ENCODE results near the gene RAB8A. TPM values are rescaled to one million over a fixed set of nuclear protein-coding genes. Genes with fewer than 3 reads are reported as not detected.

The RAB8A gene
- total and polyA plus RNA-seq, 4 donors: 38.0 to 52.0 (median 44.3) TPM

- peaks cover 6 to 61% (median 40%) of the 10 kb centered on the region in 4 donors for H3K4me1 ChIP-seq (ENCODE audit: control insufficient read depth in 4 of 4, insufficient read depth in 4 of 4, low read length in 3 of 4)
- no peaks in the 10 kb centered on the region for H3K9me3 ChIP-seq (ENCODE audit: control insufficient read depth in 4 of 4, low read length in 3 of 4)
- peaks cover 0 to 6% (median 5%) of the 10 kb centered on the region in 4 donors for H3K36me3 ChIP-seq (ENCODE audit: control insufficient read depth in 4 of 4, insufficient read depth in 3 of 4, low read depth in 1 of 4, low read length in 3 of 4)
- TF ChIP-seq RXRA (IDR thresholded peaks at IDR 0.05) (no peak), GABPA (IDR thresholded peaks at IDR 0.05 in 1 of 2, conservative IDR thresholded peaks at IDR 0.05 in 1 of 2) (no peak), NR2F2 (IDR thresholded peaks at IDR 0.05) (no peak), TAF1 (conservative IDR thresholded peaks at IDR 0.05) (no peak), HNF4G (IDR thresholded peaks at IDR 0.05) (no peak), HNF4A (conservative IDR thresholded peaks at IDR 0.05) (no peak), RAD21 (IDR thresholded peaks at IDR 0.05) (no peak), REST (IDR thresholded peaks at IDR 0.05) (no peak), MAX (IDR thresholded peaks at IDR 0.05) (no peak), FOXA2 (IDR thresholded peaks at IDR 0.05) (no peak)
- TF ChIP-seq, protein P1, sequence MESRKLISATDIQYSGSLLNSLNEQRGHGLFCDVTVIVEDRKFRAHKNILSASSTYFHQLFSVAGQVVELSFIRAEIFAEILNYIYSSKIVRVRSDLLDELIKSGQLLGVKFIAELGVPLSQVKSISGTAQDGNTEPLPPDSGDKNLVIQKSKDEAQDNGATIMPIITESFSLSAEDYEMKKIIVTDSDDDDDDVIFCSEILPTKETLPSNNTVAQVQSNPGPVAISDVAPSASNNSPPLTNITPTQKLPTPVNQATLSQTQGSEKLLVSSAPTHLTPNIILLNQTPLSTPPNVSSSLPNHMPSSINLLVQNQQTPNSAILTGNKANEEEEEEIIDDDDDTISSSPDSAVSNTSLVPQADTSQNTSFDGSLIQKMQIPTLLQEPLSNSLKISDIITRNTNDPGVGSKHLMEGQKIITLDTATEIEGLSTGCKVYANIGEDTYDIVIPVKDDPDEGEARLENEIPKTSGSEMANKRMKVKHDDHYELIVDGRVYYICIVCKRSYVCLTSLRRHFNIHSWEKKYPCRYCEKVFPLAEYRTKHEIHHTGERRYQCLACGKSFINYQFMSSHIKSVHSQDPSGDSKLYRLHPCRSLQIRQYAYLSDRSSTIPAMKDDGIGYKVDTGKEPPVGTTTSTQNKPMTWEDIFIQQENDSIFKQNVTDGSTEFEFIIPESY (IDR thresholded peaks at IDR 0.05): no peak
- TF ChIP-seq, protein P2, sequence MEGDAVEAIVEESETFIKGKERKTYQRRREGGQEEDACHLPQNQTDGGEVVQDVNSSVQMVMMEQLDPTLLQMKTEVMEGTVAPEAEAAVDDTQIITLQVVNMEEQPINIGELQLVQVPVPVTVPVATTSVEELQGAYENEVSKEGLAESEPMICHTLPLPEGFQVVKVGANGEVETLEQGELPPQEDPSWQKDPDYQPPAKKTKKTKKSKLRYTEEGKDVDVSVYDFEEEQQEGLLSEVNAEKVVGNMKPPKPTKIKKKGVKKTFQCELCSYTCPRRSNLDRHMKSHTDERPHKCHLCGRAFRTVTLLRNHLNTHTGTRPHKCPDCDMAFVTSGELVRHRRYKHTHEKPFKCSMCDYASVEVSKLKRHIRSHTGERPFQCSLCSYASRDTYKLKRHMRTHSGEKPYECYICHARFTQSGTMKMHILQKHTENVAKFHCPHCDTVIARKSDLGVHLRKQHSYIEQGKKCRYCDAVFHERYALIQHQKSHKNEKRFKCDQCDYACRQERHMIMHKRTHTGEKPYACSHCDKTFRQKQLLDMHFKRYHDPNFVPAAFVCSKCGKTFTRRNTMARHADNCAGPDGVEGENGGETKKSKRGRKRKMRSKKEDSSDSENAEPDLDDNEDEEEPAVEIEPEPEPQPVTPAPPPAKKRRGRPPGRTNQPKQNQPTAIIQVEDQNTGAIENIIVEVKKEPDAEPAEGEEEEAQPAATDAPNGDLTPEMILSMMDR (IDR thresholded peaks at IDR 0.05; ENCODE audit: low read depth, low read length, missing input control): no peak
- TF ChIP-seq, protein P3, sequence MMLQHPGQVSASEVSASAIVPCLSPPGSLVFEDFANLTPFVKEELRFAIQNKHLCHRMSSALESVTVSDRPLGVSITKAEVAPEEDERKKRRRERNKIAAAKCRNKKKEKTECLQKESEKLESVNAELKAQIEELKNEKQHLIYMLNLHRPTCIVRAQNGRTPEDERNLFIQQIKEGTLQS (IDR thresholded peaks at IDR 0.05): no peak
- no peak overlapping the region for H3K9ac ChIP-seq (ENCODE audit: low read depth in 1 of 2, low read length in 2 of 2)
- H3K27ac ChIP-seq (ENCODE audit: low read depth in 1 of 2, low read length in 2 of 2): peak overlapping the region in 1 of 2 donors; percentile 20
- no peak for DNase-seq (ENCODE audit: low spot score)
- WGBS: 89% methylated on average over 9 of the region's 9 CpGs
- H3K4me3 ChIP-seq (ENCODE audit: low read depth in 1 of 3, low read length in 3 of 3): no peak overlapping the region
- no peaks in the 10 kb centered on the region for H3K27me3 ChIP-seq (ENCODE audit: control insufficient read depth in 4 of 4, insufficient read depth in 4 of 4, low read length in 3 of 4)
These were observed 3.8 kb downstream of the RAB8A start for GRCh38 chr19:16115301-16116039.

GRCh38 chr19:16116067-16116466 is 4.4 kb downstream of the RAB8A start:
- TF ChIP-seq MAX (IDR thresholded peaks at IDR 0.05): no peak
- TF ChIP-seq, protein P3 (IDR thresholded peaks at IDR 0.05): no peak
- TF ChIP-seq HNF4A (conservative IDR thresholded peaks at IDR 0.05): peak; percentile 34 to 45
- peak; percentile 26 to 28 for TF ChIP-seq RXRA (IDR thresholded peaks at IDR 0.05)
- TF ChIP-seq NR2F2 (IDR thresholded peaks at IDR 0.05): peak; percentile 40
- TF ChIP-seq FOXA1 (IDR thresholded peaks at IDR 0.05): no peak
- Histone ChIP-seq H3K9me3 (ENCODE audit: control insufficient read depth in 4 of 4, low read length in 3 of 4) (no peaks in the 10 kb centered on the region), H3K9ac (ENCODE audit: low read depth in 1 of 2, low read length in 2 of 2) (no peak overlapping the region), H3K27me3 (ENCODE audit: control insufficient read depth in 4 of 4, insufficient read depth in 4 of 4, low read length in 3 of 4) (no peaks in the 10 kb centered on the region), H3K27ac (ENCODE audit: low read depth in 1 of 2, low read length in 2 of 2) (peak overlapping the region in 1 of 2 donors; percentile 20), H3K4me3 (ENCODE audit: low read depth in 1 of 3, low read length in 3 of 3) (no peak overlapping the region), H3K36me3 (ENCODE audit: control insufficient read depth in 4 of 4, insufficient read depth in 3 of 4, low read depth in 1 of 4, low read length in 3 of 4) (peaks cover 0 to 6% (median 5%) of the 10 kb centered on the region in 4 donors), H3K4me1 (ENCODE audit: control insufficient read depth in 4 of 4, insufficient read depth in 4 of 4, low read length in 3 of 4) (peaks cover 2 to 58% (median 38%) of the 10 kb centered on the region in 4 donors)
- DNase-seq (ENCODE audit: low spot score): no peak
- 42% methylated on average over 4 of the region's 4 CpGs for WGBS
